ENCODE measurements around the gene DNAJC25.

The DNAJC25 gene

DNA sequence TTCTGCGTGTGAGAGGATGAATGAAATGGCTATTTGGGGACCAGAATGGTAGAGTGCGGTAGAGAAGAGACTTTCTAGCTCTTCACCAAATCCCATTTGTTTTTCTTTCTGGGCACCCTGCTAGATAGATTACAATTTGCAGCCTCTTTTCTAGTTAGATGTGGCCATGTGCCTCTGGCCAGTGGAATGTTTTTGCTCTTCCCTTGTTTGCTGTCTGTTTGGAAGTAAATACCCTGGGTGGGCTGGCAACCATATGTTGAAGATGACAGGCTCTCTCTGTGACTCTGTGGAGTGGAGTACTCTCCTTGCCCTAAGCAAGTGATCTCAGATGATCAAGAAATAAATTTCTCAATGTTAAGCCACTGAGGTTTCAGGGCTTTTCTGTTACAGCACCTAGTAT is 43.2 kb downstream of the DNAJC25 start:
- DNase-seq = no peak

DNA sequence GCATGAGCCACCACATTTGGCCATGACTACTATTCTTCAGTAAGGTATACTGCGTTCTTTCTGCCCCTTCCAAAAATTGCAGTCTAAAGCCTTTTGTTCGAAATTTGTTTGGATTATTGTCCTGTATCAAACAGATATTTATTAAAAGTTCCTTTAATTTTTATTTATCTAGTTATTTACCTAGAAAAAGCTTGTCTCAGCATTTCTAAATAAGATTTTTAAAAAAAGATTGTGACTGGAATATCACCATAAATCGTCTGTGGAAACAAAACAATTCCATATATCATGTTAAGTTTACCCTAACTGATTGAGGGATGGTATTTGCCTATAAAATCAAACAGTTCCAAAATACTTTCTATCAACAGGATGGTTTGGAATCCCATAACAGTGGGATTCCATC is 45.0 kb downstream of the DNAJC25 start:
- no peak for DNase-seq

GRCh38 chr9:111678293-111678692 is 47.2 kb downstream of the DNAJC25 start:
- no peak for DNase-seq

GRCh38 chr9:111679199-111679598 is 48.1 kb downstream of the DNAJC25 start:
- no peak for DNase-seq

GRCh38 chr9:111683392-111683791 is 52.3 kb downstream of the DNAJC25 start:
- no peak for DNase-seq

DNA sequence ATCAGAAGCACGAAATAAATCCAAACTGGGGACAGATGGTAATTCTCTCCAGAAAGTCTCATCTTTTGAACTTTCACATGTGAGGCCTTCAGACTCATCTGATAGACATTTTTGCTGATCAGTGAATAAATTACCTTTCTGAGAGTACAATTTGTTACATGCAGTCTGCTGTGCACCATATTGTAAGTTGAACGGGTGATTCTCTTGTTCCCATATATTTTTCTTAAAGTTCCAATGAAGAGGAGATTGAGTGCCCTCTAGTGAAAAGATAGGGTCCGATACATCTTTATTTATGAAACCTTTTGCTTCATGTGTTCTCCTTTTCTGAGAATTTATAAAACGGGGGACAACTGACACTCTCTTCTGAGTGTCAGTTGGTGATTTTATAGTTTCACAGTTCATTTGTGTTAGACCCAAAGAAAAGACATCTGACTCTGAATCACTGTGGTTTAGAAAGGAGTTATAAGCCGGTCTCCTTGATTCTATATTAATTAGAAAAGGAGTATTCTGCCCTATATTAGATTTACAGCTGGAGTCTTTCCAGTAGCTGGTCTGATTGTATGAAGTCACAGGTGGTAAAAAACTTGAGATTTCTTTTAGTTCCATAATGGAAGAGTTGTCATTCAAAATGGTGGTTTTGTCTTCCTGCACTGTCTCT is 60.7 kb downstream of the DNAJC25 start:
- no peak for DNase-seq

DNA sequence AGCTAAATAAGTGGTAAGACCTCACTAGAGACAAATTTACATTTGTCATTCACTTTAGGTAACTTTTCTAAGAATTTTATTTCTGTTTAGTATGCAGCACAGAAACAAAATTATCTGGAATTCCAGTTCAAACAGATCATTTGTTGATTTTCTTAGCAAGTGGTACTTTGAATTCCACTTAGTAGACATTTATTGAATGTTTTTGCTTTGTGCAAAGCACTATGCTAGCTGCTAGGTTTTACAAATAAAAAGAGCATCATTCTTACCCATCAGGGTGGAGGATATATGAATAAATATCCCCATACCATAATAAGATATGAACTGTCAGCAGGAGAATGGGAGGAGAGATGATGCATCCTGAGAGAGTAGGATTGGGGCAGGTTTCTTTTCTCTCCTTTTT is 65.7 kb downstream of the DNAJC25 start:
- DNase-seq = no peak

DNA sequence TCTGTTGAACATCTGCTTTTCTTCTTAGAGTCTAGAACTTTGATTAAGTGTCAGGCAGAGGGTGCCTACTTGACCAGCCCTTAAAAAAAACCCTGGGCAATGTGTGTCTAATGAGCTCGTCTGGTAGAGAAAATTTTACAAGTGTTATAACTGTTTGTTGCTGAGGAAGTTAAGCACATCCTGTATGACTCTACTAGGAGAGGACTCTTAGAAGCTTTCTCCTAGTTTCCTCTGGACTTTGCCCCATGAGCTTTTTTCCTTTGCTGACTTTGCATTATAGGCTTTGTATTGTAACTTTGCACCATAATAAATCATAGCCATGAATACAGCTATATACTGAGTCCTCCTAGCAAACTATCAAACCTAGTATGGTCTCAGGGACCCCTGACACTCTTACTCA is 69.6 kb downstream of the DNAJC25 start:
- DNase-seq = no peak

All from NCI-H2171 (cell line).